CD4-positive, alpha-beta T cell (primary cell): Measurements from ENCODE around the gene INVS. TPM values are rescaled to one million over a fixed set of nuclear protein-coding genes. Genes with fewer than 3 reads are reported as not detected.

Source experiments
- ATAC-seq: fragments of 200-7000 bp; cut with Tn5 transposase; one replicate; pipeline ENCODE4 v1.10.0; 2022; ENCODE audit warnings: mild to moderate bottlenecking; ENCODE audit not compliant: poor library complexity
- CTCF ChIA-PET: fragments of 350-600 bp; sonication (Branson Sonifier 250); formaldehyde crosslinking; loops from one replicate; lab custom pipeline; 2021; ENCODE audit warnings: antibody characterized with exemption, inconsistent platforms; lab: Charles Lee
- POLR2A ChIA-PET: fragments of 350-600 bp; sonication (Branson Sonifier 250); formaldehyde crosslinking; loops from one replicate; lab custom pipeline; 2021; ENCODE audit warnings: antibody characterized with exemption, inconsistent platforms; lab: Charles Lee
- DNase-seq, 14 experiments: peaks; one replicate each; pipeline ENCODE4 v3.0.0-alpha.2; 2013 to 2020; ENCODE audit warnings: mixed read lengths in 2 of 14
- H3K27ac ChIP-seq, 2 donors: one replicate each; pipeline versions ENCODE4 v1.5.1 to v1.7.0; 2013; ENCODE audit warnings: low read length in 2 of 2, low read depth in 1 of 2, mild to moderate bottlenecking in 1 of 2
- H3K27me3 ChIP-seq, 2 experiments: 1 replicate in 1 of 2; 2 replicates in 1 of 2; pipeline versions ENCODE4 v1.6.1 to v1.7.0; 2013; ENCODE audit warnings: low read length in 2 of 2, control low read depth in 1 of 2, mild to moderate bottlenecking in 1 of 2, moderate library complexity in 1 of 2; ENCODE audit not compliant: insufficient read depth in 2 of 2, control insufficient read depth in 1 of 2
- H3K36me3 ChIP-seq: one replicate; pipeline ENCODE4 v1.6.1; 2013; ENCODE audit warnings: low read length, control low read depth; ENCODE audit not compliant: insufficient read depth
- H3K4me1 ChIP-seq: one replicate; pipeline ENCODE4 v1.6.1; 2013; ENCODE audit warnings: low read length, control low read depth; ENCODE audit not compliant: insufficient read depth
- H3K4me3 ChIP-seq: one replicate; pipeline ENCODE4 v1.5.1; 2013; ENCODE audit warnings: mild to moderate bottlenecking, low read length, moderate library complexity
- H3K9me3 ChIP-seq, 2 experiments: 1 replicate in 1 of 2; 2 replicates in 1 of 2; pipeline versions ENCODE4 v1.6.1 to v1.7.0; 2013; ENCODE audit warnings: low read length in 2 of 2, mild to moderate bottlenecking in 2 of 2, control low read depth in 1 of 2, moderate library complexity in 1 of 2; ENCODE audit not compliant: control insufficient read depth in 1 of 2, insufficient read depth in 1 of 2
- H3K27ac Mint-ChIP-seq: one replicate; pipeline ENCODE4 v1.8.0; 2020; ENCODE audit warnings: mixed read lengths
- H3K27me3 Mint-ChIP-seq: one replicate; pipeline ENCODE4 v1.8.0; 2021; ENCODE audit warnings: mixed read lengths
- H3K36me3 Mint-ChIP-seq: one replicate; pipeline ENCODE4 v1.8.0; 2021; ENCODE audit warnings: low read depth, mixed read lengths
- H3K4me1 Mint-ChIP-seq: one replicate; pipeline ENCODE4 v1.8.0; 2021; ENCODE audit warnings: low read depth, mixed read lengths
- H3K4me3 Mint-ChIP-seq: one replicate; pipeline ENCODE4 v1.8.0; 2020; ENCODE audit warnings: mild to moderate bottlenecking, mixed read lengths
- H3K9me3 Mint-ChIP-seq: one replicate; pipeline ENCODE4 v1.8.0; 2020; ENCODE audit warnings: mixed read lengths
- intact Hi-C, 2 experiments: fragments of 100-400 bp; cut with DNase I in 1 of 2; cut with micrococcal nuclease in 1 of 2; formaldehyde crosslinking; loops; one replicate each; pipeline versions ENCODE4 v1.15.1 to v1.9.0; 2023 to 2025; cut with DNase I, micrococcal nuclease
- total RNA-seq, 174 experiments: library from RNA in 2 of 174; stranded (reverse) in 2 of 174; gene quantifications; one replicate each; pipeline ENCODE4 v1.2.3 and lab custom pipeline; 2021 to 2026
- TF ChIP-seq, protein P1 (sequence below): fragments of 200-600 bp; IDR thresholded peaks from one replicate; pipeline ENCODE4 v1.8.0; 2022; ENCODE audit warnings: antibody characterized with exemption, mild to moderate bottlenecking

INVS gene
- total RNA-seq, 2 experiments from 2014 or later = 13.6 to 14.3 TPM

- ATAC-seq (no peak), DNase-seq (no peak)
- H3K4me3 Mint-ChIP-seq = no peak overlapping the region
- TF ChIP-seq, protein P1, sequence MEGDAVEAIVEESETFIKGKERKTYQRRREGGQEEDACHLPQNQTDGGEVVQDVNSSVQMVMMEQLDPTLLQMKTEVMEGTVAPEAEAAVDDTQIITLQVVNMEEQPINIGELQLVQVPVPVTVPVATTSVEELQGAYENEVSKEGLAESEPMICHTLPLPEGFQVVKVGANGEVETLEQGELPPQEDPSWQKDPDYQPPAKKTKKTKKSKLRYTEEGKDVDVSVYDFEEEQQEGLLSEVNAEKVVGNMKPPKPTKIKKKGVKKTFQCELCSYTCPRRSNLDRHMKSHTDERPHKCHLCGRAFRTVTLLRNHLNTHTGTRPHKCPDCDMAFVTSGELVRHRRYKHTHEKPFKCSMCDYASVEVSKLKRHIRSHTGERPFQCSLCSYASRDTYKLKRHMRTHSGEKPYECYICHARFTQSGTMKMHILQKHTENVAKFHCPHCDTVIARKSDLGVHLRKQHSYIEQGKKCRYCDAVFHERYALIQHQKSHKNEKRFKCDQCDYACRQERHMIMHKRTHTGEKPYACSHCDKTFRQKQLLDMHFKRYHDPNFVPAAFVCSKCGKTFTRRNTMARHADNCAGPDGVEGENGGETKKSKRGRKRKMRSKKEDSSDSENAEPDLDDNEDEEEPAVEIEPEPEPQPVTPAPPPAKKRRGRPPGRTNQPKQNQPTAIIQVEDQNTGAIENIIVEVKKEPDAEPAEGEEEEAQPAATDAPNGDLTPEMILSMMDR = no peak
- H3K9me3 Mint-ChIP-seq = peaks cover 26% of the 10 kb centered on the region
- no peaks in the 10 kb centered on the region for H3K27me3 ChIP-seq
- no peaks in the 10 kb centered on the region for H3K4me1 ChIP-seq
- intact Hi-C loops = no loop called here
- no peak overlapping the region for H3K27ac Mint-ChIP-seq
- no peaks in the 10 kb centered on the region for H3K27me3 Mint-ChIP-seq
- H3K36me3 Mint-ChIP-seq = peaks cover 79% of the 10 kb centered on the region
- H3K36me3 ChIP-seq = peaks cover 3% of the 10 kb centered on the region
- ChIA-PET POLR2A (no interaction called here), CTCF (no interaction called here)
- no peaks in the 10 kb centered on the region for H3K9me3 ChIP-seq
- no peak overlapping the region for H3K4me3 ChIP-seq
- no peaks in the 10 kb centered on the region for H3K4me1 Mint-ChIP-seq
- no peak overlapping the region for H3K27ac ChIP-seq
Measured at GRCh38 chr9:100167915-100168654, 69.0 kb downstream of the INVS start.

GRCh38 chr9:100170085-100170484, 71.0 kb downstream of the INVS start:
- Histone ChIP-seq H3K4me3 (no peak overlapping the region), H3K27me3 (no peaks in the 10 kb centered on the region), H3K36me3 (peaks cover 5% of the 10 kb centered on the region), H3K9me3 (peaks cover 4 to 5% of the 10 kb centered on the region in 2 experiments), H3K4me1 (no peaks in the 10 kb centered on the region), H3K27ac (no peak overlapping the region)
- Mint-ChIP-seq H3K4me3 (no peak overlapping the region), H3K4me1 (no peaks in the 10 kb centered on the region), H3K9me3 (peaks cover 28% of the 10 kb centered on the region), H3K27ac (no peak overlapping the region), H3K27me3 (no peaks in the 10 kb centered on the region), H3K36me3 (peaks cover 95% of the 10 kb centered on the region)
- TF ChIP-seq, protein P1 = no peak
- ATAC-seq (no peak), DNase-seq (no peak)
- ChIA-PET POLR2A (no interaction called here), CTCF (no interaction called here)
- intact Hi-C loops = no loop called here

- H3K36me3 Mint-ChIP-seq = peaks cover 94% of the 10 kb centered on the region
- no peaks in the 10 kb centered on the region for H3K27me3 ChIP-seq
- H3K27ac Mint-ChIP-seq = no peak overlapping the region
- no peaks in the 10 kb centered on the region for H3K4me1 Mint-ChIP-seq
- H3K4me3 ChIP-seq = no peak overlapping the region
- no peak overlapping the region for H3K4me3 Mint-ChIP-seq
- H3K9me3 Mint-ChIP-seq = peaks cover 28% of the 10 kb centered on the region
- no peak overlapping the region for H3K27ac ChIP-seq
- peaks cover 5% of the 10 kb centered on the region for H3K36me3 ChIP-seq
- CTCF ChIA-PET = no interaction called here
- H3K9me3 ChIP-seq = peaks cover 4 to 5% of the 10 kb centered on the region in 2 experiments
- TF ChIP-seq, protein P1 = no peak
- no peaks in the 10 kb centered on the region for H3K27me3 Mint-ChIP-seq
- no peaks in the 10 kb centered on the region for H3K4me1 ChIP-seq
- intact Hi-C loops = no loop called here
- ATAC-seq (no peak), DNase-seq (no peak)
- POLR2A ChIA-PET = no interaction called here
Measured at GRCh38 chr9:100170556-100170955, 71.5 kb downstream of the INVS start.
